ENCODE results near the gene ATG5.

Gene ATG5

GRCh38 chr6:106215608-106216007, 110.0 kb downstream of the ATG5 start:
- DNase-seq, result no peak

DNA sequence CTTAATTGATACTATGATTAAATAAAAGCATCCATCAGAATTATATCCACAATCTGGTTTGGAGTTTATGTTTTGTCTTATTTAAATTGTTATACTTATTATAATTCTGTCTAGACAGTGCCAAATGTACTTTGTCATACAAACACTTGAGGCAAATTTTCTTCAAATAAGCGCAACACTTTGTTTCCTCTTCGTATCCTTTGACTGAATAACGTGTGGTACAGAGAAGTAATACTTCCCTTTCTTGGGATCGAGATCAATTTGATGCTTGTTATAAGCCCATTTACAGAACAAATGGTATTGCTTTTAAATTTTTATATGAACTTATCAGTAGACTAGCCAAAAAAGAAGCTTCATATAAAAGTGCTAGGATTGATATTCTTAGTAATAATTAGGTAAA, 111.0 kb downstream of the ATG5 start:
- no peak for DNase-seq

GRCh38 chr6:106213660-106214289, 111.8 kb downstream of the ATG5 start:
- no peak for DNase-seq

DNA sequence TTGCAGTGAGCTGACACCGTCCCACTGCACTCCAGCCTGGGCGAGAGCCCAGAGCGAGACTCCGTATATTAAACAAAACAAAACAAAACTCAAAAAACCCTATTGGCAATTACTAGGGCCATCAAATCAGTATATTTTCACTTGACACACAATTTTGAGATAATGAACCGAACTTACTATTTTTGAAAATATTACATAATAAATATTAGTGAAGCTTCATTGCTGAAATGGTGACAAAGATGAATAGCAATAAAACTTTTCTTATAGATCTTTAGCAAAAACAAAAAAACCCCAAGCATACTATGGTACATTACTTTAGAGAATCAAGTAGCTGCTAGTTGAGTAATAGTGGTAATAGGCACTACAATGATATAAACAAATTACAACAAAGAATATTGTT, 113.0 kb downstream of the ATG5 start:
- no peak for DNase-seq

GRCh38 chr6:106206905-106207304, 118.7 kb downstream of the ATG5 start:
- no peak for DNase-seq

DNA sequence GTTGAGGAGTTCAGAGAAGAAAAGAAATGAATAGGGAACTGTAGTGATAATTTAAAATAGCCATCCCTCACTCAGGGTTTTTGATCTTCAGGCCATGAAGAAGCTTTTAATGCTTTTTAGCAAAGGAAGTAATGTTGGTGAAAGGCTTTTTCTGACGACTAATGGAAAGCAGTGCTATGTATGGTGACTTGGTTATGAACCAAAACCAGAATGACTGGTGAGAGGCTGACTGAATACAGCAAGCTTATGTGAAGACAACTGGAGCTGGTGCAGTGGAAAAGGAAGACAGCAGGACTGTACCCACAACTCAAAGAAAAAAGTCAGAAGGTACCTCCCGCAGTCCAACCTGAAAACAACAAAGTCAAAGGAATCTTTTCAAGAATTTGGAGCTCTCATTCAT, 120.6 kb downstream of the ATG5 start:
- DNase-seq, result no peak

DNA sequence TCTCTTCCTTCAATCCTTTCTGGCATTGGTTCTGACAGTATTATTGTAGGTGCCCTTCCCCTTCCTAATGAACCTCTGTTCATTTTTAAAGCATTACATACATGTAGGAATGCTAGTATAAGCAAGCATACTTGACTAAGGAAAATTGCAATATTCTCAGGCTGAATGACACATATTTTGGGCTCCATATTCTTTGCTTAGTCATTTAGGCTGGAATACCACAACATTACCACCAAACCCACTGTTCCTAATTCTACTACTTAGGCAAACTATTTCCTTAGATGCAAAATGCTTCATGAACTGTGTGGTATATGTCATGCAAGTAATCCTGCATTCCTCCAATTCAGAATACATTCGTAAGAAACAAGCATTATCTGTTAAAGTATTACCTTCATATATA, 125.6 kb downstream of the ATG5 start:
- DNase-seq, result no peak

- no peak for DNase-seq
Observed at GRCh38 chr6:106199331-106199730, 126.2 kb downstream of the ATG5 start.

DNA sequence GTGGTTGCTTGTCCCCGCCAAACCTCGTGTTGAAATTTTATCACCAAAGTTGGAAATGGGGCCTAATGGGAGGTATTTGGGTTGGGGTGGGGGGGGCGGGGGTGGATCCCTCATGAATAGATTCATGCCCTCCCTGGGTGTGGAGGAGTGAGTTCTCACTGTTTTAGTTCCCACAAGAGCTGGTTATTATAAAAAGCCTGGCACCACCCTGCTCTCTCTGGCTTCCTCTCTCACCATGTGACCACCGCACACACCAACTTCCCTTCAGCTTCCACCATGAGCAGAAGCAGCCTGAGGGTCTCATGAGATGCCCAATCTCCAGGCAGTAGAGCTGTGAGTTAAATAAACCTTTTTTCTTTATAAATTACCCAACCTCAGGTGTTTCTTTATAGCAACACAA, 128.1 kb downstream of the ATG5 start:
- DNase-seq, result no peak

GRCh38 chr6:106194949-106195921, 130.3 kb downstream of the ATG5 start:
- DNase-seq, result no peak

DNA sequence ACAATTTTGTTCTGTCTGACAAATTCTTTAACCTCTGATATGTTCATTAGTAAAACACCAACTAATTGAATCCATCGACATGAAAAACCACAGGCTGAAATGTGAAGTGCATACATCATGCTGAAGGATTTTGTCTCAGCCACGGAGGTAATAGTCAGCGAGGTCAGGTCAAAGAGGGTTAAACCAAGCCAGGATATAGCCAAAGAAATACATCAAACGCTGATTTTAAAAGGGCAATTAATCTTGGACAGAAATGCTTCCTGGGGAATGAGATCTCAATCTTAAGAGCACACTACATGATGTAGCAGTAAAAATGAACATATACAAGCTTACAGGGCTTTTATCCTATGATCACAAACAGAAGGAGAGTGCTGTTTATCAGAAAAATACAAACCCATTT, 132.7 kb downstream of the ATG5 start:
- DNase-seq, result no peak

DNA sequence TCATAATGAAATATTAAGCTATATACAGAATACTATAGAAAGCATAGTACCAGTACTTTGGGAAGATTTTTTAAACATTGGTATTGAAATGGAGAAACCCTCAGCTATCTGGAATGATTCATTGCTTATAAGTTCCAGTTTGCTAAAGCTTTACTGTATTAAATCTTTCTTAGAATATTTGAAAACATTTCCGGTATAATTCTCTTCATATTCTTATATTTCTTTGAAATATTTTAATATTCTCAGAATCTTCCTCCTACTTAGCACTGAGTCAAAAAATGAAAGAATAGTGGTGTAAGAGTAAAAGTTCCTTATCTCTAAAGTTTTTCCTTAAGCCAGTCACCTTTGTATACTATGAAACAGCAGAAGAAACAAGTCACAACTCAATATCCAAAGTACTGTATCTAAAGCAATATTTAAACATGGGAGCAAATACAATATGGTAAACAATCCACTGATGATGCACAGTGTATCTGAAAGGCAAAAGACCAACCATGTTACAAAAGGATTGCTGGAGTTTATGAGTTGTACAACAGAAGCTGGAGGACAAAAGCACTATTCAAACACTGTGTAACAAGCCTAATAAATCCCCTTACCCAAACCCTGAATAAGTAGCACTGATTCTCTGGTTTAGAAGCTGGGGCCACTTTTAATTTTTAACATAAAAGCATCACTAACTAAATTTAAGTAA, 137.3 kb downstream of the ATG5 start:
- no peak for DNase-seq

DNA sequence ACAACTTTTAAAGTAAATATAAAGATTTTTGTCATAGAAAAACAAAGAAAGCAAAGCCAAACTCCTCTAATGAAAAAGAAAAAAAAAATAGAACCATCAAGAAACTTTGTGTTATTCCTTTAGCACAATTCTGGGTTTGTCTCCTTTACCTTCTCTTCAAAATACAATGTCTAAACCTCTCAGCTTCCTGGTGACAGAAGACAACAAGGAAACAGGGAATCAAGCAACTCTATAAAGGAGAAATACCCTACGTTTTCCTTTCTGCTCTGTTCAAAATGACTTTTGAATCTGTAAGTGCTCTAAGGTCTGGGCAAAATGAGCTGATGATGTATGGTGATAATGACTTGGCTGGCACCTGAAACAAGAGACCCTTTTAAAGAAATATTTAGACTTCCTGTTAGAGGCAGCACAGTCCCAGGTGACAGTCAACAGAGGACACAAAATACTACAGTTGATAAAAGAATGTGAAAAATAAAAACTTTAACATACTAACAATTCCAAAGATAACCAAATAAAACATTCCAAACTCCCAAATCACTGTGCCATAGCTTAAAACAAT, 138.1 kb downstream of the ATG5 start:
- no peak for DNase-seq

GRCh38 chr6:106186714-106187113, 138.8 kb downstream of the ATG5 start:
- no peak for DNase-seq

DNA sequence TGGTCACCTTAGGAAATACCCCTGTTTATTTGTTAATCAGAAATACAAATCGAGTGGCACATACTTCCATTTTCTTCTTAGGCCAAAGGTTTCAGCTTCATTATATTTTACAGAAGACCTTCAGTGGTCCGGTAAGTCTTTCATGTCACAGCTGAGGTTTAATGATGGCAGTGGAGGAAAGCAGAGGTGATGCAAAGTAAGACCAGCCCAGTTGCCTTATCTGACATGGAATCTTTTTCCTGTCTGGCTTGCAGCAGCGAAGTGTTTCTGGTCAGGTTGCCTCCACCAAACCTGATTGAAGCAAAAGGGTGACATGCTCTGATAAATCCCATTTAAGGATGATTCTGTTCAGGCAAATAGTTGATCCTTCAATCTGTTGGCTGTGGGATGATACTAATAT, 139.4 kb downstream of the ATG5 start:
- no peak for DNase-seq

- no peak for DNase-seq
Observed at GRCh38 chr6:106185615-106186014, 139.9 kb downstream of the ATG5 start.

DNA sequence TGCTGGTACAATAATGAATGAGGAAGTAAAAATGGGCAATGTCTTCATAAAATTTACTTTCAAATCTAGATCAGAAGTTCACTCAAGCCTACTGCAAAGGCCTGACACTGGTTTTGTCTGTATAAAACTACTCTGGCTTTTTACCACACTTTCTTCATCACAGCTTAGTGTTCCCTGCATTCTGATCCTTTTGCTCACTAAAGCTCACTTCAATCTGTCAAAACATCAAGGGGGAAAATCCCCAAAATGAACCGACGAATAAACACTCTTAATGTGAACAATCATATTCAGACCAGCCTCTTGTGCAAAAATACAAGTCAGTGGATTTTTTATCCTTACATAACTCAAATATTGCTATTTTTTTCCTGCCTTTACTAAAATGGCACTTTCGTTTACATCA, 140.9 kb downstream of the ATG5 start:
- DNase-seq, result no peak

DNA sequence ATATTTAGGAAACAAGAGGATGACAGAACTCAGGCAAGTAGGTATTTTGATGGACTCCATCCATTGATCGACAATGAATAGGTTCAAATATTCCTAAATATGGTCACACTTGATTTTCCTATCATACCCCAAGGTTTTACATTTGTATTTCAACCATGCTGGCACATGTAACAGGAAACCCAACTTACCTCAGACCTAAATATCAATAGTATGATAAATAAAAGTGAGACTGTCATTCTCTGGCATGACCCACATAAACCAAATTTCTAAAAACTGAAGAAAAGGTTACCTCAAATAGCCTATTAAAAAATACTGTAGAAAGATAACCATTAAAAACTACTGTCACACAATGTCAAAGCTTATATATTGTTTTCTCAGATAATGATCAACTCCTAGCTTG, 142.1 kb downstream of the ATG5 start:
- DNase-seq, result no peak

DNA sequence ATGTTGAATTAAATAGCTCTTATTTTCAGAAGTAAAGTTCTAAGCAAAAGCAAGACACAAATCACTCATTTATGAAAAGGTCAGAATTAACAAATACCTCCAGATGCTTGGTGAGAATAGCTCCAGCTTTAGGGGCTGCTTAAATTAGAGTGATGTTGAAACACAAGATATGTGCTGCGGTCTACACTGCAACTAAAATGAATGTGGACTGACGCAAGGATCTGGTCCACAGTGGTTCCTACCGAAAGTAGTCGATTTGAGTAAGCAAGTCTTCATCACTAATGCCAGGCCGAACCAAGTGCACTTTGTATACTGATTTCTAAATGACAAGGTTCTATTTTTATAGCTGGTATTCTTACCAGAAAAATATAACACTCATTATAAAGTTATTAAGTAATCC, 143.1 kb downstream of the ATG5 start:
- no peak for DNase-seq

- no peak for DNase-seq
Observed at GRCh38 chr6:106181664-106182418, 143.7 kb downstream of the ATG5 start.

DNA sequence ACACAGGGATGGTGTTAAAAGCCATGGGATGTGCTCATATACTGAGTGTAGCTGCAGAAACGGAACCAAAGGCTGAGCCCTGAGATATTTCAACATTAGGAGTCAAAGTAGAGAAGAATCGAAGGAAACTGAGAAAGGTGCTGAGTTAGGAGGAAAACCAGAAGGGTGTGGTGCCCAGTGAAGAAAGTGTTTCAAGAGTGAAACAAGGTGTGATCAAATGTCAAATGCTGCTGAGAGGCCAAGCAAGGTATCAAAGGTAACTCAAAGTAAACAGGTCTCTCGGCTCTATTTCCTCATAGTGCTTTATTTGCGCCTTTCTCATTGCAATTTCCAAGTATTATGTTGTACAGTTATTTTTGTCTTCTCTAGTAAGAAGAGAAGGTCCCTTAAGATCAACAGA, 145.4 kb downstream of the ATG5 start:
- DNase-seq, result no peak

DNA sequence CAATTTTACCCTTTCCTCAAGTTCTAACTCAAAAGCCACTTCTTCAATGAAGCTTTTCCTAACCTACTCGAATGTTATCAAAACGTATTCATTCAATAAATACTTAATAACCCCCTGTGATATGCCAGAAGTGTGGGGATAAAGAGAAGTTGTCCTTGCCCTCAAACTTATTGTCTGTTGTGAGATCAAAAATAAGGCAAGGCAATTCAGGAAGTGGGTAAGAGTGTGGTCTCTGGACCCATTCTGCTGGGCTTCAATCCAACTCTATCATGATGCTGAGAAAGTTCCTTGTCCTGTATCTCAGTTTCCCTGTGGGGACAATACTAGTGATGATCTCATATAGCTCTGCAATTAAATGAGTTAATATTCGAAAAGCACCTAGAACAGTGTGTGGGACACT, 146.7 kb downstream of the ATG5 start:
- DNase-seq, result no peak

- DNase-seq, result peak; percentile 50
Observed at GRCh38 chr6:106177786-106178185, 147.8 kb downstream of the ATG5 start.
